DMS53 treated with DMSO at 0.1 percent for 48 hours (cell line): ENCODE data around the gene CNNM1.

Source experiments
- DNase-seq: peaks from one replicate; lab custom pipeline; 2025; ENCODE audit not compliant: unreplicated experiment; lab: John Stamatoyannopoulos, UW

Gene CNNM1

DNA sequence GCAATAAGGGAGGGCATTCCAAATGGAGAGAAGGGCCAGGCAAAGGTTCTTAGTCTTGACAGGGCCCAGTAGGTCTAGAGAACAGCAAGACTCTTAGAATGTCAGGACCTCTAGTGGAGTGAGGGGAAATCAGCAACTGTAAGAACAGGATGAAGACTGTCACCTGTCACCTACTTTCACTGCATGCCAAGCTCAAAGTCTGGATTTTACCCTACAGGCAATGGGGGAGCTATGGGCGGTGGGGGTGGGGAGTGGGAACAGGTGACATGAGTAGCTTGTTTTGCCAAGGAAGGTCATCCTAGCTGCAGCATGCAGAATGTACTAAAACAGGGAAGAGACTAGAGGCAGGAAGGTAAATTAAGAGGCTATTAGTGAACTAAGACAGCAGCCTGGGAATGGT, 82.9 kb downstream of the CNNM1 start:
- DNase-seq, result no peak

DNA sequence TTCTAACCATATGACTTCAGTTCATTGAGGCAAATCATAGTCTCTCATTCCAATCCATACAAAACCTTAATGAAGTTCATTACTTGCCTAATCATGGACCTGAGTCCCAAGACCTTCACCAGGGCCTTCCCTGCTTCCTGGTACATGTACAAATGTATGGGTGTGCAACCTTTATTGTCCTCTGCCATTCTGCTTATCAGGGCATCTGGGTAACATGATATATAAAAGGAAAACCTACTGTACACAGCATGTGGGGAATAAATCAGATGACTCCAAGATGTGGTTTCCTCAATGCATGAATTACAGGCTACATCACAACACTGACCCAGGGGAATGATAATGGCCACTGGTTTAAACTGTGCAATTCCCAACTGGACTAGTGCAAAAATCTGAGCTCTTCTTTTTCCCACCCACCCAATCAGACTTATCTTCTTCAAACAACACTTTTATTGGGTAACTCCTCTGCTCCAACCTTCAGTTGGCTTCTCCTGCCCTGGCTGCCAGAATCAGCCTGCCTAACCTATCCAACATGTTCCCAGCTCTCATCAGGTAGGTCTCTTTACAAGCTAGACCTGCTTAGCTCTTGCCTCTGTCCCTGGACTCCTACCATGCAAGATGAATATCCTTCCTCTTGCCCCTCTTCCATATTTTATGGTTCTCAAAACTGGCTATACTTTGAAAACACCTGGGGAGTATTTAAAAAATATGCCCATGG, 89.9 kb downstream of the CNNM1 start:
- DNase-seq, result no peak

DNA sequence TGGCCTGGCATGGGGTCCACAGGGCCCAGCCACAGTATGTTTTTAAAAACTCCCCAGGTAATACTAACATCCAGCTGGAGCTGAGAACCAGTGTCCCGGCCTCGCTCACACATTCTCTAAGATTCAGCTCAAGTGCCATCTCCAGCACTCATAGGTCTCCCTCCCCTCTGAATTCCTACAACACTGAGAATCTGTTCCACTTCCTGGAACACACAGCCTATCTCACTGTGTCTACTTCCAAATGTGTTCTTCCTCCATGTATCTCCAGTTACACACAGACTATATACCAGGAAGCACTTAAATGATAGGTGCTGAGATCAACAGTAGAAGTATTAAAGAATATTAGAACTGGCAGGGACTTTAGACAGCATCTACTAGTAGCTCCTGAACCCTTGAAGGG, 90.5 kb downstream of the CNNM1 start:
- DNase-seq, result no peak

DNA sequence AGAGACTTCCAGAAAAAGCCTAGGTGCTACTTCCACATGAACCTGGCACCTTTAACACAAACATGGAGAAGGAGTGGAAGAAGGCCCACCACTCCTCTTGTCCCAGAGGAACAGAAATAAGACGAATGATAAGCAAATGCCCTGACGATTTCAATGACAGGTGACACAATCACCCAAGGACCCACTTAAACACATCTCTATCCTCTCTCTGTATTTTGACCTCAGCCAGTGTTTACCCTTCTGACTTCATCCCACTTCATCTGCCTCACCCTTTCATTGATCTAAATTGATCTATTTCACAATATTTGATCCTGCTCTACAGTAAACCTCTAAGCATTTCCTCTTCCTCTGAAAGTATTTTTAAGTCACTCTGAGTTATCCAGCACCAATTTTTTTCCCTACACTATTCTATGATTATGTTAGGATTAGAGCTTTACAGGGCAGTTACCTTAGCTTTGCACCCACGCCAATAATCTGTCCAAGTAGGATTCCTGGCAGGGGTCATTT, 92.1 kb downstream of the CNNM1 start:
- peak; percentile 5 for DNase-seq

- DNase-seq, result no peak
Observed at GRCh38 chr10:99422529-99423096, 93.5 kb downstream of the CNNM1 start.

- DNase-seq, result no peak
Observed at GRCh38 chr10:99424656-99425055, 95.5 kb downstream of the CNNM1 start.

GRCh38 chr10:99425204-99425603, 96.0 kb downstream of the CNNM1 start:
- DNase-seq, result no peak

DNA sequence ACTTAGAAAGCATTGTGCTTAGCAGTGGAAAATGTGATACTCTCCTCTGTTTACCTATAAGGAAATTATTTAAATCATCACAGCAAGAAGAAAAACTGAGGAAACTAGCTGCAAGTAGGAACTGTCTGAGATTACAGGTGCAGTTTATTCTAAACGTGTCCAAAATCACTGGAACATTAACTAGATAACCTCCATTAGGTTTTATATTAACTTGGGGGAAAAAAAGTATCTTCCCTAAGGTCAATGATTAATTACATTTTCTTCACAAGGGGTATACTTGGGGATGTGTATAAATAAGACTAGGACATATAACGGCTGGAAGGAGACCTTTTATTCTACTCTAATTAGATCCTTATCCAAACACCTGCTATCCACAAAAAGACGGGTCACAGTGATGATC, 97.5 kb downstream of the CNNM1 start:
- no peak for DNase-seq

DNA sequence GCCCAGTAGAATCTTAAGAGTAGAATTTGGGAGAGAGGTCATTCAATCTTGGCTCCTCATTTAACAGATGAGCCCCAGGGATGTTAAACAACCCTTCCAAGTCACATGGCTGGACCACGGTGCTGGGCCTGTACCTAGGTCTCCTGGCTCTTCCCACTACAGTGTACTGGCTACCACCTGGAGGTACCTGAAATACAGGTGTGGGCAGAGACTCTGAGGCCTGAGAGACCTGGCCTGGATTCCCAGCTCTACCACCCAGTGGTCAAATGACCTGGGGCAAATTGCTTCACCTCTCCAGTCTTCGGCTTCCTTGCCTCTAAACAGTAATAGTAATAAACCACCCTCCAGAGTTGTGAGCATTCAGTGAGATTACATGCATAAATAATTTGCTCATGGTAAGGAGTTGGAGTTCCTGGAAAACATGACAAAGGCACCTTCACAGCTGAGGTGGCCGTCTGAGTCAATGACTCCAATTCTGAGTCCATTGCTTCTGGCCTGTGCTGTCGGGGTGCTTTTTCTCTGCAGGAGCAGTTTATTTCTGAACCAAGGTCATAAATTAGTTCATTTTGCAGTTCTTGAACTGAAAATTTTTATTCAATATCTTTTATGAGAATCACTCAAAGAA, 98.5 kb downstream of the CNNM1 start:
- DNase-seq, result no peak

GRCh38 chr10:99429517-99430095, 100.5 kb downstream of the CNNM1 start:
- DNase-seq, result no peak

DNA sequence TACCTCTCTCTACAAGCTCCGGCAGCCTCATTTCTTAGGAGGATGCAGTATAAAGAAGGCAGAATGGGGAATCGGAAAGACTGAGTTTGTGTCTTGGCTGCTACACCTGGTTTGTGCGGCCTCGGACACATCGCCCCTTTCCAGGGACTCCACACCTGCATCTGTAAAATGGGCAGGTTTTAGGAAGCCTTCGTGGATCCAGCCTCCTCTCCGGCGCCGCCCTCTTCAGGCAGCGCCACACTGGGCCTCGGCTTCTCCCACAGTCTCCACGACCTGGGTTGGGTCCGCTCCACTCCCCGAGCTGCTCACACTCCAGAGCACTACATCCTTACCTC, 100.9 kb downstream of the CNNM1 start:
- DNase-seq, result no peak

DNA sequence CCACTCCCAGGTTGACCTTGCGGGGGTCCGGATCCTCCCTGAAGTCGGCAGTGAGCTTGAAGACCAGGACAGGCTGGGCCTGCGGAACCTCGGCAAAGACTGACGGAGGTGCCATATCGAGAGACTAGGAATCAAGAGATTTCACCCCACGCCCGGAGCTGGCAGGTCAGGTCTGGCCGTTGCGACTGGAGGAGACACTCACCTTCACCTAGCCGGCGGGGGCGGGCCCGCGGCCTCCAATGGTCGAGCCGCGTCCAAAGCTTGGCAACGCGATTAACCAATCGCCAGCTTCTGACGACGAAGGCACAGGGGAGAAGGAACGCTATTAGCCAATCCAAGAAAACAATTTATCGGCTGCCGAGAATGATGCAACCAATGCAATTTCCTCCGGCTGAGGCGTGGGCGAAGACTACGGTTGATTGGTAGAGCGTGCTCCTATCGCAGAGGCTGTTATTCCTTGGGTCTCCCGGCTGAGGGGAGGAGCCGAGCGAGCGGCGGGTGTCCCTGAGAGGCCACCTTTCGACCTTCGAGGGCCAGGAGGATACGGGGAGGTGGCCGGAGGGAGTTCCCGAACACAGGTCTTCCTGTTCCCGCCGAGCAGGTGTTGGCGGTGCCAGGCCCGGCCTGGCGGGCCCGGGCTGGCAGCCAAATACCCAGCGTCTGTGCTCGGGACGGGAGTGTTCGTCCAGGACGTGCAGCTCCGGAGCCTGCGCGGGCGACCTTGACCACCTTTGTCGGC, 101.5 kb downstream of the CNNM1 start, which contains the start of gene GOT1:
Gene GOT1 (minus strand): TSS at position 174 of the 739 bp plus-strand sequence. CDS start 59 bp downstream, at position 115.
- peak; percentile 99 for DNase-seq

DNA sequence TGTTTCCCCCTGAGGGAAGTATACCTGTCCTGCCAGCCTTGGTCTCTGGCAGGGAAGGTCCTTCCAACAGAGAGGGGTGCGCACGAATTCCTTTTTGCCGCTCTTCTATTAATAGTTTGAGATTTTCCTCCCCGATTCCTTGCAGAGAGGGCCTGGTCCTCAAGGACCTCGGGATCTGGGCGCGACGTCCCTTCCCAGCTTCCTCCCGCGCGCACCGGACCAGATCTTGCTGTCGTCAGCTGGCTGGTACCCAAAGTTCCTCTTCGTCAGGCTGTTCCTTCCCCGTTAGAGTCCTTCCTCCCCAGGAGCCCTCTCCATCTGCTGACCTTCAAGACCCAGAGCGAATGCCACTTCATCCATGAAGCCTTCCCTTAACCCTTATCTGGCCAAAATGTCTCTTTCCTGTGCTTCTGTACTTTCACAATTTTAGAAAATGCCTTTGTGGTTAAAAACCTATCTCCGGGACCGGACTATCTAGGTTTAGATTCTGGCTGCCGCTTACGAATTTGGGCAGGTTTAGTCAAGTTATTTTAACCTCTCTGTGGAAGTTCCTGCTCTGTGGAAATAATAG, 102.1 kb downstream of the CNNM1 start:
- DNase-seq, result peak; percentile 64

GRCh38 chr10:99432047-99432446, 102.9 kb downstream of the CNNM1 start:
- no peak for DNase-seq

DNA sequence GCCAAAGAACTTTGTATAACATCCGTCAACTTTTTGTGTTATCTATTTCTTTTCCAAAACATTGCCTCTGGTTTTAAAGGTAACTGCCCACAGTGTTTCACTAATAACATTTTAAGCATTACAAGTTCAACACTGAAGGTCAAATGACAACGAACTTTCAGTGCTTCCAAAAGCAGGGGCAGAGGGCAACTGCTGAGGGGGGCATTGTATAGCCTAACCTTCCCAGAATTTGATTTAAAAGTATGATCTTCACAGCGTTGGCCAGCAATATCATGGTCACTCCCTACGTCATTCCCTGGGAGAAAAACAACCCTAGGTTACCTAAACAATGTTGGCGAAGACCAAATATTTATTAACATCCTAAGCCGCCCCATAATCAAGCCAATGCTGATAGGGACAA, 103.7 kb downstream of the CNNM1 start:
- no peak for DNase-seq

GRCh38 chr10:99433378-99434020, 104.3 kb downstream of the CNNM1 start:
- DNase-seq, result peak; percentile 1

GRCh38 chr10:99435986-99436638, 107.0 kb downstream of the CNNM1 start:
- peak; percentile 70 for DNase-seq

DNA sequence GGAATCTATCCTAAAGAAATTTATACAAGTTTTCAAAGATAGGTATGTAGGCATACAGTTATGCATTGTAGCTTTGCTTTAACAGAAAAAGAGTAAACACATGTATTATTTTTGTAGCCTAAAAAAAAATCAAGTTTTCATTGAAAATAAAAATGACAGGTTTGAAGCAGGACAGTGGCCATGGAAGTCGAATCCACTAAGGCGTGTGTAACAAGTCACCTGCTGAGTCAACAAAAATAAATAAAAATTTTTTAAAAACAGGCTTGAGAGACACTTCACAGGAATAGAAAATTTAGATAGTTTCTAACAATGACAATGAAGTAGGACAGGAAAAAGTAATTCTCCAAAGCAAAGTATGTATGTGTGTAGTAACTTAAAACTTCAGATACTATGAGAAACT, 109.7 kb downstream of the CNNM1 start:
- DNase-seq, result no peak

DNA sequence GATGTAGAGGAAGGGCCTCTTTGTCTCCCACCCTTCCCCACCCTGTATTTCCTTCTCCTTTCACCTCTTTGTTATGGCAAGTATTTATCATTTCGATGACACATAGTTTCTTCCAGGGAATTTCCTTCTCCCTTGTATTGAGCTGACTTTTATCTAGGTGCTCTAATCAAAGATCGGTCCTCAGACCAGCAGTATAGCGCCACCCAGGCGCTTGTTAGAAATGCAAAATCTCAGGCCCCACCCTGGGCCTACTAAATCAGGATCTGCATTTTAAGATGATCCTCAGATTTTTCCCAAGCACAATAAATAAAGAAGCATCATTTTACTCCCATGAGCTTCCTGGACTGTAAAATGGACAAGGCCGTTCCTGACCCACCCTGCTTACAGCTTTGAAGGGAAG, 113.2 kb downstream of the CNNM1 start:
- no peak for DNase-seq

DNA sequence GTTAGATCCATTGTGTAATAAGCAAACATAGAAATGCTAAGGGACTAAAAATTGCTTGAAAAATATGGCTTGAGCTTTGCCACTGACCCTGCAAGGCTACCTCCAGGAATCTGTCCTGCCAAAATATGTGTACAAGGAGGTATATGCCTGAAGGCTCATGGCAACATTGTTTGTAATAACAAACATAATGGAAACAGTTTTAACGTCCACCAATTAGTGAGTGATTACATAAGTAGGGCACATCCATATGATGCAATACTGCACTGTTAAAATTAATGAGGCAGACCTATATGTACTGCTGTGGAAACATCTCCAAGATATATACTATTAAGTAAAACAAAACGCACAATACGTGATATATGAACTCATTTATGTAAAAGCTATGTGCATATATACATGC, 114.3 kb downstream of the CNNM1 start:
- no peak for DNase-seq
